HepG2 (cell line): Measurements from ENCODE around the gene ALG8. TPM values are rescaled to one million over a fixed set of nuclear protein-coding genes. Genes with fewer than 3 reads are reported as not detected.

ENCODE experiments used
- FIP1L1 ChIP-seq: fragments of 200-400 bp; formaldehyde crosslinking; IDR thresholded peaks from 2 replicates; pipeline ENCODE4 v1.6.1; 2018; ENCODE audit warnings: low read depth, mild to moderate bottlenecking, low read length, moderate library complexity, borderline replicate concordance; ENCODE audit not compliant: insufficient read depth
- HES4 ChIP-seq: sonication (generic); formaldehyde crosslinking; IDR thresholded peaks from 2 replicates; pipeline ENCODE4 v1.9.0; 2021; ENCODE audit warnings: mild to moderate bottlenecking, missing genetic modification reagents, borderline replicate concordance
- ISX ChIP-seq: sonication (generic); formaldehyde crosslinking; conservative IDR thresholded peaks from 2 replicates; pipeline ENCODE4 v1.5.0; 2020; ENCODE audit warnings: missing genetic modification reagents
- NR1H2 ChIP-seq: sonication (generic); formaldehyde crosslinking; IDR thresholded peaks from 2 replicates; pipeline ENCODE4 v1.8.1; 2022; ENCODE audit warnings: low read depth, missing genetic modification reagents, borderline replicate concordance
- TCF7 ChIP-seq: sonication (generic); IDR thresholded peaks from 2 replicates; pipeline ENCODE4 v1.6.1; 2016; ENCODE audit warnings: antibody characterized with exemption, low read depth
- ZFY ChIP-seq: sonication (generic); formaldehyde crosslinking; IDR thresholded peaks from 2 replicates; pipeline ENCODE4 v1.4.0; 2020; ENCODE audit warnings: missing genetic modification reagents
- ZNF670 ChIP-seq: sonication (generic); formaldehyde crosslinking; IDR thresholded peaks from 2 replicates; pipeline ENCODE4 v1.8.0; 2022; ENCODE audit warnings: mild to moderate bottlenecking, missing genetic modification reagents, borderline replicate concordance
- ZNF709 ChIP-seq: sonication (generic); formaldehyde crosslinking; IDR thresholded peaks from 2 replicates; pipeline ENCODE4 v1.5.0; 2020; ENCODE audit warnings: mild to moderate bottlenecking, missing genetic modification reagents
- ZSCAN20 ChIP-seq: sonication (generic); formaldehyde crosslinking; IDR thresholded peaks from 2 replicates; pipeline ENCODE4 v1.4.0; 2020; ENCODE audit warnings: missing genetic modification reagents, mild to moderate bottlenecking, borderline replicate concordance
- polyA plus RNA-seq, 8 experiments: library from polyadenylated mRNA; depleted of rRNA in 3 of 8; stranded (reverse) in 7 of 8; unstranded in 1 of 8; fragments of >200 nt; fragmentation: Illumina TruSeq in 4 of 8; extraction: Trizol in 4 of 8; gene quantifications; 2 replicates each; pipeline versions ENCODE4 v1.2.1 to v1.2.3, GENCODE V29; 2011 to 2016; ENCODE audit warnings: low read depth in 4 of 8, missing spikeins in 1 of 8, mixed read lengths in 1 of 8; ENCODE audit not compliant: insufficient read depth in 1 of 8
- total RNA-seq, 5 experiments: library from RNA; depleted of rRNA; stranded (reverse); fragments of >200 nt; fragmentation: Illumina TruSeq; extraction: Trizol; gene quantifications; 2 replicates each; pipeline ENCODE4 v1.2.3, GENCODE V29; 2016; ENCODE audit warnings: low read depth in 1 of 5
- TF ChIP-seq, protein P1 (sequence below): sonication (generic); formaldehyde crosslinking; IDR thresholded peaks from 2 replicates; pipeline ENCODE4 v1.9.0; 2022; ENCODE audit warnings: missing genetic modification reagents, mild to moderate bottlenecking, borderline replicate concordance

The ALG8 gene
- total and polyA plus RNA-seq, 2 of the 13 experiments (the other 11 are each of a cell fraction or from before 2014, with no cell fraction given), result 75.8 to 88.0 TPM

DNA sequence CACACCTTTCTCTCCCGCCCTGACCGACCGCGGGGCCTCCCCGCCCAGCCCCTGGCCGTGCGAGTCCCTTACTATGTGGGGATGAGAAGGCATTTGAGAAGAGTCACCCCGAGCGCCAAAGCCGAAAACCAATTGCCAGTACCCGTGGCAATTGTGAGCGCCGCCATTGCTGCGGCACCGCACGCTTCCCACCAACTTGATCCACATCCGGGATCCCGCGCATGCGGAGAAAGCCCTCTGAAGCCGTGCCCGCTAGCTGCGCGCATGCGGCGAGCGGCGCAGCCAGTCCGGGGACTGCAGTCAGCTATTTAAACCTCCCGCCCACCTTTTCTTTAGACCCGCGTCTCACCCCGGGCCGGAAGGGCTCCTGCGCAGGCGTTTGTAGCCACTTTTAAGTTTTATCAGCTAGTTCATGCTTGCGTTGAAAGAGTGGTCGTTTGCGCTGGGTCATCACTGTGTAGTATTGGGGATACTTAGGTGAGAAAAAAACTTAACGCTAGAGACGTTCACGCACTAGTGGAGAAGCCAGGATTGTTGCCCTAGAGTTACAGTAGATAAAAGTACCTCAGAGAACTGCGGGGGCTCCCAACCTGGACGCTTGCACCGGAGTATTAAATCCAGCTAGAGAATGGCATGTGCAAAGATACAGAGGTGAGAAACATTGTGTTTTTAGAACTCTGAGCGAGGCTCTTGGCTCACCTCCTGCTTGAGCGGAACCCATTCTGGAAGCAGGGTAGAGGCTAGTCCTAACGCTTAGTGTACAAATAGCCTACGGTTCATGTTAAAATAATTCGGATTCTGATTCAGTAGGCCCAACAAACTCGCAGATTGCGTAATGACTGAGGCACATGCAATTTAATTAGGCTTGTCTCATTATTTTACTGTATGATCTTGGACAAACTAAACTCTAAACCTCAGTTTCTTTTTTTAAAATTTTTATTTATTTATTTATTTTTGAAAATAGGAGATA lies at the start of gene ALG8 (continued):
- TF ChIP-seq ZSCAN20 (no peak), ZFY (CRISPR knock-in tag) (peak; percentile 62), ISX (CRISPR knock-in tag) (peak; percentile 84; the same call in 1 of the 2 replicates), FIP1L1 (peak; percentile 62; the same call in 1 of the 2 replicates), NR1H2 (0 out of 2 replicates have a peak, but pooled peaks have one; percentile 65), TCF7 (no peak), HES4 (CRISPR knock-in tag) (peak; percentile 70), ZNF670 (CRISPR knock-in tag) (peak; percentile 30; the same call in 1 of the 2 replicates), ZNF709 (CRISPR knock-in tag) (peak; percentile 79; the same call in 1 of the 2 replicates)
- TF ChIP-seq, protein P1, sequence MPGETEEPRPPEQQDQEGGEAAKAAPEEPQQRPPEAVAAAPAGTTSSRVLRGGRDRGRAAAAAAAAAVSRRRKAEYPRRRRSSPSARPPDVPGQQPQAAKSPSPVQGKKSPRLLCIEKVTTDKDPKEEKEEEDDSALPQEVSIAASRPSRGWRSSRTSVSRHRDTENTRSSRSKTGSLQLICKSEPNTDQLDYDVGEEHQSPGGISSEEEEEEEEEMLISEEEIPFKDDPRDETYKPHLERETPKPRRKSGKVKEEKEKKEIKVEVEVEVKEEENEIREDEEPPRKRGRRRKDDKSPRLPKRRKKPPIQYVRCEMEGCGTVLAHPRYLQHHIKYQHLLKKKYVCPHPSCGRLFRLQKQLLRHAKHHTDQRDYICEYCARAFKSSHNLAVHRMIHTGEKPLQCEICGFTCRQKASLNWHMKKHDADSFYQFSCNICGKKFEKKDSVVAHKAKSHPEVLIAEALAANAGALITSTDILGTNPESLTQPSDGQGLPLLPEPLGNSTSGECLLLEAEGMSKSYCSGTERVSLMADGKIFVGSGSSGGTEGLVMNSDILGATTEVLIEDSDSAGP (CRISPR knock-in tag), result peak; percentile 87
